Measurements from ENCODE around the gene ALDH1B1. TPM values are rescaled to one million over a fixed set of nuclear protein-coding genes. Genes with fewer than 3 reads are reported as not detected.

ALDH1B1 gene
- total and polyA plus RNA-seq, 12 donors = 4.0 to 30.2 (median 17.2) TPM

DNA sequence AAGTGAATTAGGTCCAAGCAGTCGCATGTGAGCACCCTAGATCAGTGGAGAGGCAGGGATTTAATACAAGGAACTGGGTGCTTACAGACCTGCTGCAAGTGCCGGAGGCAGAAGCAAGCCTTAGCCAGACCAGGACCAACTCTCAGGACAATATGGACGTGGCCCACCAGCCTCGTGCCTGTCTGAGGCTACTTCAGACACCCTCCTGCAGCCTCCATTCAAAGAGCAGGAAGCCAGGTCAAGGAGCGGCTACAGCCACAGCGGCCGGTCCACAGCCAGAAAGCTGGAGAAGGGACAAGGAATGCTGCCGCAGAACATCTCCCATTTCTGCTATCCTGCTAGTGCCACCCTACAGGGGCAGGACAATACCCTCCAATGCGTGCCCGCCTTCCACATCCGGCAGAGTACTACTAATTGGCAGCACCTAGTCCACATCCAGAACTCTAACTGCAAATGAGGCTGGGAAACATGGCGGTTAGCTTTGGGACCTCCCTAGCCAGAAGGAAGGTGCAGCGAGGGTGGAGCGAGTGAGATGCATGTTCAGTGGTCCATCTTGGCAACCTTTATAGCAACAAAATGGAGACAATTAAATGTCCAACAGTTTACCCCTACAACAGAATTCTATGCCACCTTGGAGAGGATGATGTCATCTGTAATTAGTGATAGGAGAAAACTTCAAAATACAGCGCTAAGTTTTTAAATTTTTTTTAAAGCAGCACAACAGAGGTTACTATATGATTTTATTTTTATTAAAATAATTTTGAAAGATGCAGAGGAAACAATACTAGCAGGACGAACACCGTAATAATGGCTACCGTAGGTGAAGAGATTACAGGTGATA lies 1.0 kb upstream of the ALDH1B1 start:
- intact Hi-C loops (cut with DNase I) = loop anchor here in 3 of 10 donors (5.0 to 10.0 kb wide), 5 partner anchors 304 to 647 kb away; partner anchors contain the start of genes SLC25A51 (in 2 of the 3) and TRMT10B (in 1 of the 3)
- Histone ChIP-seq H3K27ac (peak overlapping the region in 1 of 10 donors; percentile 79), H3K27me3 (peaks cover 0 to 3% (median 0%) of the 10 kb centered on the region in 7 donors), H3K36me3 (peaks cover 0 to 12% (median 5%) of the 10 kb centered on the region in 9 donors), H3K4me1 (peaks cover 0 to 28% (median 15%) of the 10 kb centered on the region in 9 donors), H3K9me3 (no peaks in the 10 kb centered on the region), H3K4me3 (peak overlapping the region in 8 of 10 donors; percentile 57 to 89 (median 82))
- ATAC-seq (no peak), DNase-seq (no peak)
- WGBS, 2 donors = 85 to 88% methylated on average over 18 of the region's 18 CpGs
- TF ChIP-seq, protein P1, sequence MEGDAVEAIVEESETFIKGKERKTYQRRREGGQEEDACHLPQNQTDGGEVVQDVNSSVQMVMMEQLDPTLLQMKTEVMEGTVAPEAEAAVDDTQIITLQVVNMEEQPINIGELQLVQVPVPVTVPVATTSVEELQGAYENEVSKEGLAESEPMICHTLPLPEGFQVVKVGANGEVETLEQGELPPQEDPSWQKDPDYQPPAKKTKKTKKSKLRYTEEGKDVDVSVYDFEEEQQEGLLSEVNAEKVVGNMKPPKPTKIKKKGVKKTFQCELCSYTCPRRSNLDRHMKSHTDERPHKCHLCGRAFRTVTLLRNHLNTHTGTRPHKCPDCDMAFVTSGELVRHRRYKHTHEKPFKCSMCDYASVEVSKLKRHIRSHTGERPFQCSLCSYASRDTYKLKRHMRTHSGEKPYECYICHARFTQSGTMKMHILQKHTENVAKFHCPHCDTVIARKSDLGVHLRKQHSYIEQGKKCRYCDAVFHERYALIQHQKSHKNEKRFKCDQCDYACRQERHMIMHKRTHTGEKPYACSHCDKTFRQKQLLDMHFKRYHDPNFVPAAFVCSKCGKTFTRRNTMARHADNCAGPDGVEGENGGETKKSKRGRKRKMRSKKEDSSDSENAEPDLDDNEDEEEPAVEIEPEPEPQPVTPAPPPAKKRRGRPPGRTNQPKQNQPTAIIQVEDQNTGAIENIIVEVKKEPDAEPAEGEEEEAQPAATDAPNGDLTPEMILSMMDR (IDR thresholded peaks at IDR 0.05) = no peak

DNA sequence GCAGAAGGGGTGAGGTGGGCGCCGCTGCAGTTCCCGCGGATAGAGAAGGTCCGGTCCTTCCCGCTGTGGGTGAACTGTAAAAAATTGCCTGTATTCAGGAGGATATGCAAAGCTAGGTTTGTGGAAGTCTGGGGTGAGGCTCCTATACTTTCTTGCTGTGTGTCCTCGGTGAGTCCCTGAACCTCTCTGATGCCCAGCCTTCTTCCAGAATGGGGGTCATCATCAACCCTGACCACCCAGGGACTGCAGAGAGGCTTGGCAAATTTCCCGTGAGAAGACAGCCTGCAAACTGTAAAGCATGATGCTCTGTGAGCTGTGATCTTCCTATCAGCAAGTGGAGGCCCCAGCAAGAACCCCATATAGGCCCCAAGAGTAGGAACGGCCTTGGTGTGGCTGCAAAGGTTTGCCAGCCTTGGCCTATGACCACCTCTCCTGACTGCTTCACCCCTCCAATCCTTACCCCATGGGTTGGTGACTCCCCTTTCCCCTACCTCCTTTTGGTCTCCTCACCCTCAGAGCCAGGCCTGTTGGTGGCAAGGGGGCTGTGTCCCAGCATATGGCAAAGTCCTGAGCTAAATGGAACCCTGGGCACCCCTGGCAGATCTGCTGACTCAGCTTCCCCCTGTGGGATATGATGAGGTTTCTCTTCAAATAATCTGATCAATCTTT lies 760 bp downstream of the ALDH1B1 start:
- TF ChIP-seq, protein P1 (IDR thresholded peaks at IDR 0.05) = no peak
- 9% methylated on average over 9 of the region's 9 CpGs for WGBS, 2 donors
- H3K9me3 ChIP-seq = no peaks in the 10 kb centered on the region
- H3K36me3 ChIP-seq = peaks cover 0 to 28% (median 8%) of the 10 kb centered on the region in 9 donors
- H3K27ac ChIP-seq = peak overlapping the region in 7 of 10 donors; percentile 11 to 79 (median 53)
- peak overlapping the region; percentile 54 to 89 (median 76) for H3K4me3 ChIP-seq
- DNase-seq (no peak), ATAC-seq (no peak)
- H3K4me1 ChIP-seq = peaks cover 0 to 28% (median 15%) of the 10 kb centered on the region in 9 donors
- intact Hi-C loops (cut with DNase I) = loop anchor here in 3 of 10 donors (5.0 to 10.0 kb wide), 5 partner anchors 306 to 648 kb away; partner anchors contain the start of genes SLC25A51 (in 2 of the 3) and TRMT10B (in 1 of the 3)
- H3K27me3 ChIP-seq = peaks cover 0 to 3% (median 0%) of the 10 kb centered on the region in 7 donors

DNA sequence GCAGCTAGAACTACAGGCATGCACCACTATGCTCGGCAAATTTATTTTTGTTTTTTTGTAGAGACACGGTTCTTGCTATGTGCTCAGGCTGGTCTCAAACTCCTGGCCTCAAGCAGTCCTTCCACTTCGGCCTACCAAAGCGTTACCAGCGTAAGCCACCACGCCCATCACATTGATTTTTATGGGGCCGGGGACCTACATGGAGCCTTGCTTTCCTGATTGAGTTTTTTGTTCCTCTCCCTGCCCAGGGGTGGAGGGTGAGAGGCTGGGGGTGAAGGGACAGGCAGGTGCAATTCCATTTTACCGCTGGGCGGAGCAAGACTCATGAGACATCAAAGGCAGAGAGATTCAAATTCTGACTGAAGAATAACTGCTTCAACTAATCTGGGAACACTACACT lies 1.9 kb downstream of the ALDH1B1 start:
- H3K4me3 ChIP-seq = no peak overlapping the region

More for the DNA sequence above, 1.9 kb downstream of the ALDH1B1 start:
- Histone ChIP-seq H3K27ac (no peak overlapping the region), H3K36me3 (peaks cover 0 to 31% (median 8%) of the 10 kb centered on the region in 9 donors), H3K4me1 (peaks cover 0 to 20% (median 12%) of the 10 kb centered on the region in 9 donors), H3K9me3 (no peaks in the 10 kb centered on the region), H3K27me3 (peaks cover 0 to 3% (median 0%) of the 10 kb centered on the region in 7 donors)
- ATAC-seq (no peak), DNase-seq (no peak)
- WGBS, 2 donors = 91 to 94% methylated on average over 9 of the region's 9 CpGs
- TF ChIP-seq, protein P1 (IDR thresholded peaks at IDR 0.05) = no peak
- intact Hi-C loops (cut with DNase I) = loop anchor here in 3 of 10 donors (5.0 to 10.0 kb wide), 5 partner anchors 307 to 650 kb away; partner anchors contain the start of genes SLC25A51 (in 2 of the 3) and TRMT10B (in 1 of the 3)

Measured in heart right ventricle (tissue), 16 donors.